DMS114 treated with DMSO at 0.1 percent for 48 hours (cell line): ENCODE data around the gene DNM1L.
A peak's percentile ranks its signal among the peaks of the same experiment; 100 is the strongest.
"Not testable (repeated sequence)": the region's sequence is repeated elsewhere in the genome, so short reads cannot be mapped to it uniquely, and the experiment has no call there.

Experiments used
- DNase-seq: peaks from one replicate; lab custom pipeline; 2025; ENCODE audit not compliant: unreplicated experiment; lab: John Stamatoyannopoulos, UW

The DNM1L gene

GRCh38 chr12:32695787-32696186 is 16.7 kb downstream of the DNM1L start:
- no peak for DNase-seq

- DNase-seq: no peak
Observed at GRCh38 chr12:32697445-32697844, 18.3 kb downstream of the DNM1L start.

- no peak for DNase-seq
Observed at GRCh38 chr12:32698285-32698684, 19.2 kb downstream of the DNM1L start.

- not testable (repeated sequence) for DNase-seq
Observed at GRCh38 chr12:32699437-32699836, 20.3 kb downstream of the DNM1L start.

GRCh38 chr12:32702473-32702872 is 23.4 kb downstream of the DNM1L start:
- no peak for DNase-seq

GRCh38 chr12:32702946-32703345 is 23.8 kb downstream of the DNM1L start:
- no peak for DNase-seq

DNA sequence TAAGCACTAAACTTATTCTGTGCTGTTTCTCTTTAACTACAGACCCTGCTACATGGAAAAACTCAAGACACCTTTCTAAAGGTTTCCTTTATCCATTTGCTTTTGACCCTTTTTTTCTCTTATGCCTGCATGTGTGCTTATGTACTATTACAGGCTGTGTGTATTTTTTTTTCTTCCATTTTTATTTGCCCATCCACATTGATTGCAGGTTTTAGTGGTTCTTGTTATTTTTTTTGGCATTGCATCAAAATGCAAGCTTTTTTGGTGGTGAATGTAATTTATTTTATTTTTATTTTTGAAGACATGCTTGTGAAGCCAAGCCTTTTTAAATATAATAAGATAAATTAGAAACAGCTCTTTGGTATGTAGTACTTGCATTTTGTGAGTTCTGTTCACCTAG is 26.7 kb downstream of the DNM1L start:
- DNase-seq: no peak

DNA sequence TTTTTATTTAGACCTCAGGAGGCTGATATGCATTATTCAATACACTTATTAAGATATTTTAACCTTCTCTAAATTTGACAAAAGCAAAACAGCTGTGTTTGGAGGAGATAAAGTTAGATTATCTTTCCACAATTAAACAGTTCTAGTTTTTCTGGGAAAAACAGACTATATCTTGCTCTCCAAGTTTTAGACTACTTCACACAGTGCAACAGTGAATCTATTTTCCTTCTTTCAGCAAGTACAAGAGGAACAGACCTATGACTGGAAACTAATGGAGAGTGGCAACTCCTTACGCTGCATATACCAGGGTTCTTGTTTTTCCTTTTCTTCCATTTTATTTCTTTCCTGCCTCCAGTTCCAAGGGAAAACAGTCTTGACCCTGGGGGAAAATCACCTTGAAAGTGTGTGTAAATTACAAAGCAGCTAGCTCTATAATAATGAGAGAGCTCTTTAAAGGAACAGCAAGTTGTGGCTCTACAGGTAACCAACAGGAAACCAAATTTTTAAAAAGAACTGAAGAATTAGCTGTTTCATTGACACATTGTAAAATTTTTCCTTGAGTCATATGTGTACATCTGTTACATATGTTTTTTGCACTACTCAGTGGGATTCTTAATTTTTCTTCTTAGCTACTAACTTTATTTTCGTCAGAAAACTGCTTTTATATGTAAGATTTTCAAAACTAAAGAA is 27.4 kb downstream of the DNM1L start:
- DNase-seq: no peak

- no peak for DNase-seq
Observed at GRCh38 chr12:32708926-32709325, 29.8 kb downstream of the DNM1L start.

DNA sequence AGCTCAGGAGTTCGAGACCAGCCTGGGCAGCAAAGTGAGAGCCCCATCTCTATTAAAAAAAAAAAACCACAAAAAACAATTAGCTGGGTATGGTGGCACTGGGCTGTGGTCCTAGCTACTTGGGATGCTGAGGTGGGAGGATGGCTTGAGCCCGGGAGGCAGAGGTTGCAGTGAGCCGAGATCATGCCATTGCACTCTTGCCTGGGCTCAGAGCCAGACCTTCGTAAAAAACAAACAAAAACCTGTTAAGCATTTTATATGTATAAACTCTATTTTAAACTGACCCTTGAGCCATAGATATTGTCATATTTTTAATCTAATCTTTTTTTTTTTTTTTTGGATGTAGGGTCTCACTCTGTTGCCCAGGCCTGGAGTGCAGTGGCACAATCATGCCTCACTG is 35.7 kb downstream of the DNM1L start:
- no peak for DNase-seq

GRCh38 chr12:32718926-32719325 is 39.8 kb downstream of the DNM1L start:
- no peak for DNase-seq

GRCh38 chr12:32725308-32725707 is 46.2 kb downstream of the DNM1L start:
- not testable (repeated sequence) for DNase-seq

DNA sequence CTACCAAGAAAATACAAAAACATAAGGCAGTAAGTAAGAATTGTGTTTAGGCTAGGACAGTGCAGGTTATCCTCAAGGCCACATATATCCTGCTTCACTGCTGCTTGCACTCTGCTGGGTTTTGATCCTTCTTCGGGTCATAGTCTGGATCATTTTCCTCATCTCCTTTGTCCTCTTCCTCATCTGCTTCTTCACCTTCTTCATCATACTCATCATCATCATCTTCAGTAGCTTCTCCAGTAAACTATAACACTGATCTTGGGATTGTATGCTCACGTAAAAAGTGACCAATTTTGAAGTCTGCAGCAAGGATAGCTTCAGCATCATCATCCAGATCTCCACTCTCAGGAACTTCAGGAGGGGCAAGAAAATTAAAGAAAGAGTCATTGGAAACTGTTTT is 47.2 kb downstream of the DNM1L start:
- DNase-seq: no peak

GRCh38 chr12:32727237-32727636 is 48.1 kb downstream of the DNM1L start:
- no peak for DNase-seq

DNA sequence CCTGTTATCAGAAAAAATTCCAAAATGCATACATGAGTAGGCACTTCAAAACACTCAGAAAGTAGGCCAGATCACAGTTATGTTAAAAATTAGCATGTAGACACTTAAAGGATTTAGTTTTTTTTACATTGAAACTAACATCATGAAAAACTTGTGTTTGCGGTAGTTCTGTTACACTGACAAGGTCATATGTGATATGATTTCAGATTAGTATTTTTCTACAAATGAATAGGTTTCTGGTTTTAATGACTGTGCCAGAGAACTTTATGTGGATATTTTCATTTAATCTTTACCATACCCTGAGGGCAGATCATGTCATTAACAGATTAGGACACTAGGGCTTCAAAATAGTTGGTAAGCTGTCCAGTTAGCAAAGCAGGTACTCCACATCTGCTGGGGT is 55.9 kb downstream of the DNM1L start:
- DNase-seq: no peak

DNA sequence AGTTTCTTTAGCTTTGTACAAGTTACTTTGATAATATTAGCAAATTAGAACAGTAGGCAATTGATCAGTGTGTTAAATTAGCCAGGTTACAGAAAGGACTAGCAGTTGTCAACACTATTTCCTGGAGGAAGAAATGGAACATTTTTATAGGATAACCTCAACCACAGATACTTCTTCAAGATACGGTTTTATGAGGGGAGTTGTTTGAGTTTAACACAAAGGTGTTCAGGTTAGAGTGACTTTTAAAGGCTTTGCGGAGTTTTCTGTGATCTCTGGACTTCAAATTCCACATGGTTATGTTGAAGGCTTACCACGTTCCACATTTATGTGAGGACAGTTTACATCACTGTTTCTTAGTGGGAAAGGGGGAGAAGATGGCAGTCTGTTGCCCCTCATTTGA is 57.3 kb downstream of the DNM1L start:
- DNase-seq: no peak

- DNase-seq: no peak
Observed at GRCh38 chr12:32737715-32738114, 58.6 kb downstream of the DNM1L start.

DNA sequence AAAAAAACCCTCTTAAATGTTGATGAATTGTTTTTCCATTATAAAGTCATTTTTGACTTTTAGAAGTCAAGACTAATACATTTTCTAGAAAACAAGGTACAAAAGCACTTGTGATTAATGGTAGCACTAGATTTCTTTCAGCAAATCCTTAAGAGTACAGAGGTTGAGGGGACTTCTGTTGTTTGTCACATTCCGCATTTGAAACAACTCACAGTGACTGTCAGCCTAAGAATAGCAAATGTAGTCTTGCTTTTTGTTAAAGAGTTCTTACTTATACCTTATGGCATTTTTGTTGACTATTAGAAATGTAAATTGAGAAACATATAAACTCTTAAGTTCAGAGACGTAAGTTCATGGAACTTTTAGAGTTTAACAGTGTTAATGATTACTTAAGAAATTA is 60.2 kb downstream of the DNM1L start:
- DNase-seq: no peak

DNA sequence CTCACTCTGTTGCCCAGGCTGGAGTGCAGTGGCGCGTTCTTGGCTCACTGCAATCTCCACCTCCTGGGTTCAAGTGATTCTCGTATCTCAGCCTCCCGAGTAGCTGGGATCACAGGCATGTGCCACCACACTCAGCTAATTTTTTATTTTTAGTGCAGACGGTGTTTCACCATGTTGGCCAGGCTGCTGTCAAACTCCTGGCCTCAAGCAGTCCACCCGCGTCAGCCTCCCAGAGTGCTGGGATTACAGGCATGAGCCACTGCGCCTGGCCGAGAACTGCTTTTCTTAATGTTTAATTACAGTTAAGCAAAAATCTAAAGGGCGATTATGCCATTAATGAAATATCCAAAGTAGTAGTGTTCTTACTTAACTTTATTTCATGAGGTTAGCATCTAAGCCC is 63.0 kb downstream of the DNM1L start:
- DNase-seq: no peak

DNA sequence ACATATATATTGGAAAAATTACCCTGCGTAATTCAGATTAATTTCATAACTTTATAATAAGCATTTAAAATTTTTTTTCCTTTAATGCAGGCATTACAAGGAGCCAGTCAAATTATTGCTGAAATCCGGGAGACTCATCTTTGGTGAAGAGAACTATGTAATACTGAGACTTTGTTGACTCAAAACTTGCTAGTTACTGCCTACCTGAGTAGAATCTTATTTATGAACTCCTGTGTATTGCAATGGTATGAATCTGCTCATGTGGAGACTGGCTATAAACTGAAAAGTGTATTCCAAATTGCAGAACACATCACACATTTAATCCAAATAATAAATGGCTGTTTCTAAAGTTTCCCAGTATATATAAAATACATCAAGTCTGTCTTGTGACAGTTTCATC is 64.2 kb downstream of the DNM1L start:
- DNase-seq: no peak

DNA sequence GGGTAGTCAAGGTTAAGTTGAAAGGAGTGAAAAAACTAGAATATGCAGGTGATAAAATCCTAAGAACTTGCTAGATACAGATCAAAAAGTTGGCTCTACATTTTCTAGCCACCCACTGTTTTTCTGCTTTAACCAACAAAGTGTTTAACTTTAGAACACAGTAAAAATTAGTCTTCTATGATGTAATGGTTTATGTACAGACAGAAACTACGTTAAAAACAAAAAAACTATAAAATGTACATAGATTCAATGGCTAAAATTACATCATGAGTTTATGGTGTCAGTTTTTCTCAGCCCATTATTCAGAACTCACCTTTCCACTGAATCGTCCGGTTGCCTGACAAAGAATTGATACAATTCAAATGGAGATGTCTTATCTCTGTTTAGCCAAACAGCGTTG is 74.5 kb downstream of the DNM1L start:
- DNase-seq: no peak

DNA sequence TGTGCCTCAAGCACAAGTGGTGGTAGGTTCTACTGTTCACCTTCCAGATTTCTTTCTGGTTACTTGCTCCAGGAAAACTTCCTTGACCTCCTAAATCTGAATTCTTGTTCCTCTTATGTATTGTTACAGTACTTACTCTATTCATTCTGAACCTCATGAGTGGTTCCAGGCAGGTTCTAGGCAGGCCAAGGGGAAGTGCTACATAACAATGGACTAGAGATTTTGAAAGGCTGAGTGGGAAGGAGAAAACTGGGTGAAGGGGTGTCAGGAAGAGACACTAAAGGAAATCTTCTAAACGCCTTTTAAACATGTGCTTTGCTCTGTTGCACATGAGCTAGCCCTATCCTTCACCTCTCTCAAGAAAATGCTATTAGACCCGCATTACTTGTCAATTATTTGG is 75.0 kb downstream of the DNM1L start:
- no peak for DNase-seq

DNA sequence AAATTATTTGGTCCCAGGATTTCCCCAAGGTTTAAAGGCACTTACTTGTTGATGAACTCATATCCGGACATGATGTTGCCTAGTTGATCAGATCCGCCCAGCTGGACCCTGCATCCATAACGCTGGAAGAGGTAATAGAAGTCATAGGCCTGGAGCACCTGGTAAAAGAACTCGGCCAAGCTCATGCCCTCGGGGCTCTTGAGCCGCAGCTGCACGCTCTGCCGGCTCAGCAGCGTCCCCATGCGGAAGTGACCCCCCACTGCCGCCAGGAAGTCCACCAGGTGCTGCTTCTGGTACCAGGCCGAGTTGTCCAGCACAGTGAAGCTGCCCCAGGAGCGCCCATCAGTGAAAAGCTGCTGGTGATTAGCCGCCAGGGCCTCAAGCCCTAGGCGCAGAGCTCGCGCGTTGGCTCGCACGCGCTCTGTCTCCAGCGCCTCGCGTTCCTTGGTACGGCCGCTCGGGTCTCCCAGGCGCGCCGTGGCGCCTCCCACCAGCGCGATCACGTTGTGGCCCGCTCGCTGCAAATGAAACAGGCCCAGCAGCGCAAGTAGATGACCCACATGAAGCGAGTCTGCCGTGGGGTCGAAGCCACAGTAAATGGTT is 76.1 kb downstream of the DNM1L start:
- DNase-seq: peak; percentile 26
